ENCODE measurements around the gene NETO2.

DNA sequence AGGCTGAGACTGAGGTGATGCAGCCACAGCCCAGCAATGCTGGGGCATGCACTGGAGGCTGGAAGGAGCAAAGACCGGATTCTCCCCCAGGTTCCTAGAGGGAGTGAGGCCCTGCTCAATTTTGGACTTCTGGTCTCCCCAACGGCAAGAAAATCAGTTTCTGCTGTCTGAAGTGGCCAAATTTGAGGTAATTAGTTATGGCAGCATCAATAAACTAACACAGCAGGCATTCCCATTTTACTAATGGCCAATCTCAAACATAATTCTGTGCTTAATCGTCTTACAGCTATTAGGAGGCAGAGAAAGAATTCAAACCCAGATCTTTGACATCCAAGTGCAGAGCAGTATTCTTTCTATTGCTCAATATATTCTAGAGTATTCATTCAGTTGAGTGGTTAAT, 16.2 kb downstream of the NETO2 start:
- TF ChIP-seq EZH2phosphoT487 (IDR thresholded peaks at IDR 0.05; ENCODE audit: borderline replicate concordance) = no peak
- TF ChIP-seq POLR2A (IDR thresholded peaks at IDR 0.05; ENCODE audit: borderline replicate concordance, extremely low read depth, insufficient read depth, insufficient read length) = no peak
- TF ChIP-seq, protein P1, sequence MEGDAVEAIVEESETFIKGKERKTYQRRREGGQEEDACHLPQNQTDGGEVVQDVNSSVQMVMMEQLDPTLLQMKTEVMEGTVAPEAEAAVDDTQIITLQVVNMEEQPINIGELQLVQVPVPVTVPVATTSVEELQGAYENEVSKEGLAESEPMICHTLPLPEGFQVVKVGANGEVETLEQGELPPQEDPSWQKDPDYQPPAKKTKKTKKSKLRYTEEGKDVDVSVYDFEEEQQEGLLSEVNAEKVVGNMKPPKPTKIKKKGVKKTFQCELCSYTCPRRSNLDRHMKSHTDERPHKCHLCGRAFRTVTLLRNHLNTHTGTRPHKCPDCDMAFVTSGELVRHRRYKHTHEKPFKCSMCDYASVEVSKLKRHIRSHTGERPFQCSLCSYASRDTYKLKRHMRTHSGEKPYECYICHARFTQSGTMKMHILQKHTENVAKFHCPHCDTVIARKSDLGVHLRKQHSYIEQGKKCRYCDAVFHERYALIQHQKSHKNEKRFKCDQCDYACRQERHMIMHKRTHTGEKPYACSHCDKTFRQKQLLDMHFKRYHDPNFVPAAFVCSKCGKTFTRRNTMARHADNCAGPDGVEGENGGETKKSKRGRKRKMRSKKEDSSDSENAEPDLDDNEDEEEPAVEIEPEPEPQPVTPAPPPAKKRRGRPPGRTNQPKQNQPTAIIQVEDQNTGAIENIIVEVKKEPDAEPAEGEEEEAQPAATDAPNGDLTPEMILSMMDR (IDR thresholded peaks at IDR 0.05 in 2 of 3, conservative IDR thresholded peaks at IDR 0.05 in 1 of 3; ENCODE audit: borderline replicate concordance in 1 of 3, insufficient read depth in 1 of 3, low read depth in 2 of 3, low read length in 2 of 3) = no peak
- TF ChIP-seq YY1 (IDR thresholded peaks at IDR 0.05; ENCODE audit: extremely low read depth, insufficient replicate concordance, low read depth, low read length) = no peak
- no peak for TF ChIP-seq POLR2AphosphoS5 (IDR thresholded peaks at IDR 0.05; ENCODE audit: low read depth, low read length)
- no peak for TF ChIP-seq SIN3A (IDR thresholded peaks at IDR 0.05; ENCODE audit: low read depth)
- no peak for TF ChIP-seq ATF3 (IDR thresholded peaks at IDR 0.05)
- TF ChIP-seq ELF1 (IDR thresholded peaks at IDR 0.05; ENCODE audit: borderline replicate concordance, low read depth) = no peak
- TF ChIP-seq SP1 (IDR thresholded peaks at IDR 0.05; ENCODE audit: low read depth) = no peak
- TF ChIP-seq, protein P2, sequence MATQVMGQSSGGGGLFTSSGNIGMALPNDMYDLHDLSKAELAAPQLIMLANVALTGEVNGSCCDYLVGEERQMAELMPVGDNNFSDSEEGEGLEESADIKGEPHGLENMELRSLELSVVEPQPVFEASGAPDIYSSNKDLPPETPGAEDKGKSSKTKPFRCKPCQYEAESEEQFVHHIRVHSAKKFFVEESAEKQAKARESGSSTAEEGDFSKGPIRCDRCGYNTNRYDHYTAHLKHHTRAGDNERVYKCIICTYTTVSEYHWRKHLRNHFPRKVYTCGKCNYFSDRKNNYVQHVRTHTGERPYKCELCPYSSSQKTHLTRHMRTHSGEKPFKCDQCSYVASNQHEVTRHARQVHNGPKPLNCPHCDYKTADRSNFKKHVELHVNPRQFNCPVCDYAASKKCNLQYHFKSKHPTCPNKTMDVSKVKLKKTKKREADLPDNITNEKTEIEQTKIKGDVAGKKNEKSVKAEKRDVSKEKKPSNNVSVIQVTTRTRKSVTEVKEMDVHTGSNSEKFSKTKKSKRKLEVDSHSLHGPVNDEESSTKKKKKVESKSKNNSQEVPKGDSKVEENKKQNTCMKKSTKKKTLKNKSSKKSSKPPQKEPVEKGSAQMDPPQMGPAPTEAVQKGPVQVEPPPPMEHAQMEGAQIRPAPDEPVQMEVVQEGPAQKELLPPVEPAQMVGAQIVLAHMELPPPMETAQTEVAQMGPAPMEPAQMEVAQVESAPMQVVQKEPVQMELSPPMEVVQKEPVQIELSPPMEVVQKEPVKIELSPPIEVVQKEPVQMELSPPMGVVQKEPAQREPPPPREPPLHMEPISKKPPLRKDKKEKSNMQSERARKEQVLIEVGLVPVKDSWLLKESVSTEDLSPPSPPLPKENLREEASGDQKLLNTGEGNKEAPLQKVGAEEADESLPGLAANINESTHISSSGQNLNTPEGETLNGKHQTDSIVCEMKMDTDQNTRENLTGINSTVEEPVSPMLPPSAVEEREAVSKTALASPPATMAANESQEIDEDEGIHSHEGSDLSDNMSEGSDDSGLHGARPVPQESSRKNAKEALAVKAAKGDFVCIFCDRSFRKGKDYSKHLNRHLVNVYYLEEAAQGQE (IDR thresholded peaks at IDR 0.05; ENCODE audit: low read depth) = no peak
- TF ChIP-seq CEBPB (IDR thresholded peaks at IDR 0.05; ENCODE audit: low read depth) = no peak
- no peak for TF ChIP-seq EZH2 (IDR thresholded peaks at IDR 0.05)
- TF ChIP-seq, protein P3, sequence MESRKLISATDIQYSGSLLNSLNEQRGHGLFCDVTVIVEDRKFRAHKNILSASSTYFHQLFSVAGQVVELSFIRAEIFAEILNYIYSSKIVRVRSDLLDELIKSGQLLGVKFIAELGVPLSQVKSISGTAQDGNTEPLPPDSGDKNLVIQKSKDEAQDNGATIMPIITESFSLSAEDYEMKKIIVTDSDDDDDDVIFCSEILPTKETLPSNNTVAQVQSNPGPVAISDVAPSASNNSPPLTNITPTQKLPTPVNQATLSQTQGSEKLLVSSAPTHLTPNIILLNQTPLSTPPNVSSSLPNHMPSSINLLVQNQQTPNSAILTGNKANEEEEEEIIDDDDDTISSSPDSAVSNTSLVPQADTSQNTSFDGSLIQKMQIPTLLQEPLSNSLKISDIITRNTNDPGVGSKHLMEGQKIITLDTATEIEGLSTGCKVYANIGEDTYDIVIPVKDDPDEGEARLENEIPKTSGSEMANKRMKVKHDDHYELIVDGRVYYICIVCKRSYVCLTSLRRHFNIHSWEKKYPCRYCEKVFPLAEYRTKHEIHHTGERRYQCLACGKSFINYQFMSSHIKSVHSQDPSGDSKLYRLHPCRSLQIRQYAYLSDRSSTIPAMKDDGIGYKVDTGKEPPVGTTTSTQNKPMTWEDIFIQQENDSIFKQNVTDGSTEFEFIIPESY (IDR thresholded peaks at IDR 0.05; ENCODE audit: extremely low read depth, insufficient replicate concordance, low read length) = no peak
- TF ChIP-seq TCF7L2 (IDR thresholded peaks at IDR 0.05; ENCODE audit: borderline replicate concordance, extremely low read depth, insufficient read depth, insufficient read length) = no peak

All from HCT116 (cell line).